Prostate gland (tissue), 2 donors: ENCODE measurements around the gene TWF2.

Experiments used
- CTCF ChIP-seq, 4 experiments: fragments of 200-600 bp in 2 of 4; fragments of 450-650 bp in 2 of 4; sonication (generic) in 2 of 4; IDR thresholded peaks; 1 replicate in 3 of 4; 2 replicates in 1 of 4; pipeline ENCODE4 v1.5.1; 2016 to 2019; ENCODE audit warnings: antibody characterized with exemption in 4 of 4, mild to moderate bottlenecking in 2 of 4, moderate library complexity in 2 of 4
- POLR2A ChIP-seq: fragments of 450-650 bp; IDR thresholded peaks from one replicate; pipeline ENCODE4 v1.6.1; 2016; ENCODE audit warnings: antibody characterized with exemption, mild to moderate bottlenecking
- POLR2AphosphoS5 ChIP-seq: sonication (generic); formaldehyde crosslinking; IDR thresholded peaks from one replicate; pipeline ENCODE4 v1.6.1; 2017; ENCODE audit warnings: antibody characterized with exemption

- TF ChIP-seq CTCF (IDR thresholded peaks at IDR 0.05) (no peak), POLR2A (no peak), POLR2AphosphoS5 (no peak)
Observed at GRCh38 chr3:52233108-52233591, 5.8 kb downstream of the TWF2 start.
